Measurements from ENCODE around the gene PRKCE.
"Not testable (repeated sequence)": the region's sequence is repeated elsewhere in the genome, so short reads cannot be mapped to it uniquely, and the experiment has no call there.

PRKCE gene

DNA sequence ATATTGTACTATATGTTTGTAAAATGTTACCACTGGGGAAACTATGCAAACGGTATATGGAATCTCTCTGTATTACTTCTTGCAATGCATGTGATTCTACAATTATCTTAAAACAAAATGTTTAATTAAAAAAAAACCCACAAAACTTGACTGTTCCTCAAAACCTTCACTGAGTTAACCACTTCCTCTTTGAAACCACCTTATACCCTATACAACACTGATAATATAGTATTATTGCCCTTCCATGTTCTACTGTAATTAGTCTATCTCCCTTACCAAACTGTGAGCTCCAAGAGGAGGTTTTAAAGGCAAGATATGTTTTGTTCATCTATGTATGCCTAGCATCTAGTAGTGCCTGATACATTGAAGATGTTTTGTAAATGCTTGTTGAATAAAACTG, 572.0 kb downstream of the PRKCE start:
- not testable (repeated sequence) for DNase-seq

DNA sequence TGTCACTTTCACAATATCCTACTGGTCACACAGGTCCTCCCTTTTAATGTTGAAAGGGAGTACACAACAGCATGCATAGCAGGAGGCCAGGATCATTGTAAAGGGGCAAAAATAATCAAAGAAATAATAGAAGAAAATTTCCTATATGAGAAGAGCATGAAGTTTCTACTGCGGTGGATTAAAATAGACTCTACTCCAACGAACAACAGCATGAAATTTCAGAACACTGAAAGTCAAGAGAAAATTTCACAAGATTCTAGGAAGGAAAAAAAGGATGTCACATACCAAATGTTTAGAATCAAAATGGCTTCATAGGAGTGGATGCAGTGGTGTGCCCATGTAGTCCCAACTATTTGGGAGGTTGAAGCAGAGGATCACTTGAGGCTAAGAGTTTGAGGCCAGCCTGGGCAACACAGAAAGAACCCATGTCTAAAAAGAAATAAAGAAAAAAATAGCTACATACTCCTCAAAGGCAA, 573.7 kb downstream of the PRKCE start:
- DNase-seq, result no peak

DNA sequence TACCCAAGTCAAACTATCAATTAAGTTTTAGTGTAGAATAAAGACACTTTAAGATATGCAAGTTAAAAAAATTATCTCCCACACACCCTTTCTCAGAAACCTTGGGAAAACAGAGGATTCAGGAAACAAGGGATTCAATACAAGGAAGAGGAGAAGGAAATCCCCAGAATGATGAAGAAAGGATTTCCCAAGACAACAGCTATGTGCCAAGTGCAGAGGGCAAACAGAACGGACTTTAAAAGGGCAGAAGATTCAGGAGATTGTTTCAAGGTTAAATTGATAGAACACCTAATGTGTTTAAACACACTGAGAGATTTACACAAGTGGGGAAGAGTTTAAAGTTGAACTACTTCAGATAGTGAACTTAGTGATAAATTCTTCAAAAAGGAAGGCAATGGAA, 574.3 kb downstream of the PRKCE start:
- DNase-seq, result no peak

DNA sequence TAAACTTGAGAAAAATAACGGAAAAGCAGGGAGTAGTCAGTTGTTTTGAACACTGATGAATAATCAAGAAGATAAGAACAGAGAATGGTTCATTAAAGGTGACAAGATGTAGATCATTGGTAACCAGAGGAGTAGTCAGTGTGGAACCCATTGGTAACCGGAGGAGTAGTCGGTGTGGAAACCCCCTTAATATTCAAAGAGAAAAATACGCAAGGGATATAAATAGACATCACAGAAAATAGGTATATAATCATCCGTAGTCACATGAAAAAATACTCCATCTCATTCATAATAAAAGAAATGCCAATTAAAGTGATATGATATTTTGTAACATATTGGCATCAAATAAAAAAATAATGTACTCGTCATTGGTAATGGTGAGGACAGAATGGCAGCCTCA, 575.1 kb downstream of the PRKCE start:
- no peak for DNase-seq

DNA sequence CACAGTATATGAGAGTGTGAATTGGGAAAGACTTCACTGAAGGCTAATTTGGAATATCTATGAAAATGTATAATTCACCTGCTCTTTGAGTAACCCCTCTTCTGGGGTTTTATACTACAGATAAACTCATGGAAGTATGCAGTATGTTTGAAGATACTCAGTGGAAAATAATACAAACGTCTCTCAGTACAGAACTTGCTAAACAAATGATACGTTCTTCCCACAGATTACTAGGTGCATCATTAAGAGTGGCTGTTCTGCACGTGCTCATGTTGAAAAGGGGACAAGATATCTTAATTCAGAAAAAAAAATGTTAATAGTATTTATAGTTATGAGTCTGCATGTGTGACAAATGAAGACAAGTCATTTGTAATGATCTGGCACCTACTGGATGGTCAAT, 575.5 kb downstream of the PRKCE start:
- DNase-seq, result no peak

DNA sequence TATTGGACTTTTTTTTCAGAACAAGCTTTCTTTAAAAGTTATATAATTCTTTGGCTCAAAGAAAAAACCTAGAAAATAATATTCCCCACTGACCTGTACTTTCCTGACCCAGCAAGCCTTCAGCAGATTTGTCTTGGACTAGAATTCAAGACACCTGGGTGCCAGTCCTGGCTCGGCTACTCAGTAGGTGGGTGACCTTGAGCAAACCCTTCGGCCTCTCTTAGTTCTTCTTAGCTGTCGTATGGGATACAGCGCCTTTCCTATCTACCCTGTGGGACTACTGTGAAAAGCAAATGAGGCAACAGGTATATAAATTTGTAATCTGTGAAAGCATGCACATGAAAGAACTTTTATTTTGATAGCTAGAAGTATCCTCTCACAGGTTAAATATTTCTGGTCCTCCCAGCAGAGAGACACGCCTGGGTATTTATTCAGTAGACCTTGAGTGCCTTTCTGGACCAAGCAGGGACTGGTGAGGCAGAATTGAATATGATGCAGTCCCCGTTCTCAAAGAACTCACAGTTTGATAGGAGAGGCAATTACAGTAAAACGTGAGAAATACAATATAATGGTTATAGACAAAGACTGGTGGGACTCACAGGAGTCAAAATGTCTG, 576.3 kb downstream of the PRKCE start:
- DNase-seq, result no peak

DNA sequence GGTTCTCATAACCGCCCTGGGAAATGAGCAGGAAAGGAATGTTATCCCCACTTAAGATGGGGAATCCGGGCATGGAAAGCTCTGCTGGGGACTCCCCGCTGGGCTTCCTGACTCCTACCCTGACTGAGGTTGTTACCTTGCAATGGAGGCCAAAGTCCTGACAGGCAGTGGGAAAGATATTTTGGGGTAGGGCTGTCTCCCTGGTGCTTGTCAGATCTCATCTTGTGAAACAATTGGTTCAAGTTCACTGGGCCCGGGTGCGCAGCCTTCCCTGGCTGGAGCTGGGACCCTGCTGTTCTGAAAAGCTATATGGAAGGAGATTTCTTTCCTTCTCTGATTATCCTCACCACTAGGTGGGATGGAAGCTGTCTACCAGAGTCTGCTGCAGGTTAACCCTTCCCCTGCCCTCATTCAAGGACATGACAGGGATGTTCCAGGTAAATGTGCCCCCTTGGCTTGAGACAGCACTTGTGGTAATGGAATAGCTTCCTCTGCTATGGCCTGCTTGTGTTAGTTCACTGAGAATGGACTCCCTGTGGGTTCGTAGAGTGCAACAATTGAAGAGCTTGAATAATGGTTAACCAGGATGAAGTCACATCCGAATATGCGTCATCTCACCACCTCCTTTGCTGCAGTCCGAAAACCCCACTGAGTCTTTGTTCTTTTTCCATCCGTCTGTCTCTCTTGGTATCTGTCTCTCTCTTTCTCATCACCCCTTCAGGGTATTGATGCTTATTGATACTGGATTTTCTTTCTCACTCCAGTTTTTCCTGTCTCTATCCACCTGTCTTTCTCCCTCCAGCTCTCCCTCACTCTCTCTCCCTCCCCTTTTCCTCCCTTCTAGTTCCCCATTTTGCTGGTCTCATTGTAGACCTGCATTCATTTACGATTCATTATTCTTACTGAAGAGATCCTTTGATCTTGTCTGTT, 577.9 kb downstream of the PRKCE start:
- no peak for DNase-seq

DNA sequence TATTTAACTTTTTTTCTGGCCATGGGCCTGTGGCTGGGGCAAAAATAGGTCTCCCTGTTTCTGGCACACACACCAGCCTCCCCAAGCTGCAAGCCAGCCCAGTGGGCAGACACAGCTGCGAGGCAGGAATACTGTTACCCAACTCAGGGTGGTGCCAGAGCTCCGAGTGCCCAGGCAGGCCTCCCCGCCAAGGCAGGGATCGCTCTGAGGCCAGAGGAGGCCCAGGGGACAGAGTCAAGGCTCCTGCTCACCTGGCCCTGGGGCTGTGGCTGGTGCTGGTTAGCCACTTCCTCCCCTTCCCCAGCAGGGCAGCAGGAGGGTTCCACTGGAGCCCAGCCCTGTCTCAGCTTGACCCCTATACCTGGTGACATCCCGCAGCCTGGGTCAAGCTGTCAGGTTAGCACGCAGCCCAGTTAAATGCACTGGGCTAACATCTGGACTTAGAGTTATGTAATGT, 578.7 kb downstream of the PRKCE start:
- DNase-seq, result no peak

DNA sequence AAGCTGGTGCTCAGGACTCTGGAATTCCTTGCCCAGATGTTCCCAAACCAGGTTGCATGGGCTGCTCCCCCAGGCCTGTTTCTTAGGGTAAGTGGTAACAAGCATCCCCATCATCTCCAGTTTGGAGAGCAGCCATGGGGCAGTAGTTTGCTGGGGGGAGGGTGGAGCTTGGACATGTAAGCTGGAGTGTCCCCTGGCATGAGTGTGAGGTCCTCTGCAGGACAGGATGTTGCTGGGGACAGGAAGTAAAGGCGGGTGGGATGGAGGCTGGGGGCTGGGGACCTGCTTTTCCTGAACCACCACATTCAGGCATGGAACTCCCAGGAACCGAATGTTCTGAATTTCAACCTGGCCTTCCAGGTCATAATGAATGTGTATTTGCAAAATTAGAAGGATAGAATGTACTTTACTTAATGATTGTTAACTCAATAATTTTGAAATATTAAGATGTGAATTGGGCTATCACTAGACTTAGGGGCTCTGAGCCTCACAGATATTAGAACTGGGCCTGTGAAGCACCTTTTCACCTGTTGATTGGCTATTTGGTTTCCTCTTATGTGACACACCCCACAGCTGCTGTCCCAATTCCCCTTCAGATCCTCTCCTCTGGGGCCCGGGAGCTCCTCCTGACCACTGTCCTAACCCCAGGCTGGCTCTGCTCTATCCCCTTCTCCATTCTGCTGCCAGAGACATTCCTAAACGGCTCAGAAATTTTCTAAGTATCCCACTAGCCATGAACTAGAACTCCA, 579.4 kb downstream of the PRKCE start:
- DNase-seq, result no peak

DNA sequence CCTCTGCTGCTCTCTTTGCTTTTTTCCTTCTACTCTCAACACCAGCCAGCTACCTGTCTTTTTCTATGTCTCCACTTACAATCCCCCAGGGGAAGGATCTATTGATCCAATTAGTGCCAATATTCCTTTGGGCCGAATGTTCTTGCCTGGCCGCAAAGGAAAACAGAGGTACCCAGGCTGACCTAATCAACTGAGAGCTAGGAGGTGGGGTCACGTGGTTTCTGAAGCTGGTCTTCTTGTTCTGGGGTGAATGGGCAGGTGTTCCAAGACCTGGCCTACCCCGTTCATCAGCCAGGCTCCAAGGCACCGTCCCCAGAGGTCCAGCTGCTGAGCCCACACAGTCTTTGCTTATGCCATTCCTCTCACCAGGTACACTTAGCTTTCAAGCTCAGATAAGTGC, 580.2 kb downstream of the PRKCE start:
- DNase-seq, result no peak

DNA sequence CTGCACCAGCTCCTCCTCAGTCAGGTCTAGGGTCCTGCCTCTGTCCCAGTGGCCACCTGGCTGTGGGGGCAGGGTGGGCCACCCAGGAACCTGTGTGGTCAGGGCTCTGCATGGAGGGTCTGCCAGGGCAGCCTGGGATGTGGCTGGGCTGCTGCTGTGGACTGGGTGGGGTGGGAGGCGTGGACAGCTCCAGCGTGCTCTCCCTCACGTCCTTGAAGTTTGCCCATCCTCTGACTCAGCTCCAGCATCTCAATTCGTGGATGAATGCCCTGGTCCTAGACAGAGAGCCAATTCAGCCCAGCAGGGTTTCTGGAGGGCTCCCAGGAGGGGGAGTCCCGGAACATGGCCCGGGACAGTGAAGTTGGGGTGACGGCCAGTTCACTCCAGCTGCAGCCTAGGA, 581.4 kb downstream of the PRKCE start:
- DNase-seq, result no peak

DNA sequence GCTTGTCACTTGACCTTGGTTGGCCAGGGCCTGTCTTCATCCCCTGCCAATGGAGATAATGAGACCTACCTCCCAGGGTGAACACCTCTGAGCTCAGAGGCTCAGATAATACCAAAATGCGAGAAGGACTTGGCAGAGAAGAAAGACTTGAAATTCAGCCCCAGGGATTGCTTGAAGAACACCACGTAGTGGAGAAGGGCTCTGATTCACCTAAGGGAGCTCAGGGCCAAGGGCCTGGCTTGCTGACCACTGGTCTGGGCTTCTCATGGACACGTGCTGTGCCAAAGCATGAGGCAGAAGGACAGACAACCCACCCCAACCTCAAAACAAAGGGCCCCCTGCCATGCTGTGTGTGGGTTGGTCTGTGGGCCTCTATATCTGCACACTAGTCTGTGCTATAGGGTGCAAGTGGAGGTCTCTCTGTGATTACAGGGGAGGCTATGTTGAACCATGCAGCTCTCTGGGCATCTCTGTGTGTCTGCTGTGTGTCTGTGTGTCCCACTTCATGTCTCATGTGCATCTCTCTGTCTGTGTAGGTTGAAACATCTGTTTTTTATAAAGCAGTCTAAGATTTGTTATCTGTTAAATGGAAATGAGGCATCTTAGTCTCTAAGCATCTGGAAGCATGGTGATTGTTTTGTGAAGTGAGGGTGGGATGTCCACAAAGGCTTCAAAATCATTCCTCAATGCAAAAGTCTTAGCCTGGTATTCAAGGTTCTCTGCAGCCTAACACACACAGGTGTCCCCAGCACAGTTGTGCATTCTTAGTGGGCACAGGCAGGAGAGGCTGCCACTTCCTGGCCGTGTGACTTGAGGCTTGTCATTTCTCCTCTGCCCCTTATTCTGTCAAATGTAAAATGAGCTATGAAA, 584.8 kb downstream of the PRKCE start:
- no peak for DNase-seq

DNA sequence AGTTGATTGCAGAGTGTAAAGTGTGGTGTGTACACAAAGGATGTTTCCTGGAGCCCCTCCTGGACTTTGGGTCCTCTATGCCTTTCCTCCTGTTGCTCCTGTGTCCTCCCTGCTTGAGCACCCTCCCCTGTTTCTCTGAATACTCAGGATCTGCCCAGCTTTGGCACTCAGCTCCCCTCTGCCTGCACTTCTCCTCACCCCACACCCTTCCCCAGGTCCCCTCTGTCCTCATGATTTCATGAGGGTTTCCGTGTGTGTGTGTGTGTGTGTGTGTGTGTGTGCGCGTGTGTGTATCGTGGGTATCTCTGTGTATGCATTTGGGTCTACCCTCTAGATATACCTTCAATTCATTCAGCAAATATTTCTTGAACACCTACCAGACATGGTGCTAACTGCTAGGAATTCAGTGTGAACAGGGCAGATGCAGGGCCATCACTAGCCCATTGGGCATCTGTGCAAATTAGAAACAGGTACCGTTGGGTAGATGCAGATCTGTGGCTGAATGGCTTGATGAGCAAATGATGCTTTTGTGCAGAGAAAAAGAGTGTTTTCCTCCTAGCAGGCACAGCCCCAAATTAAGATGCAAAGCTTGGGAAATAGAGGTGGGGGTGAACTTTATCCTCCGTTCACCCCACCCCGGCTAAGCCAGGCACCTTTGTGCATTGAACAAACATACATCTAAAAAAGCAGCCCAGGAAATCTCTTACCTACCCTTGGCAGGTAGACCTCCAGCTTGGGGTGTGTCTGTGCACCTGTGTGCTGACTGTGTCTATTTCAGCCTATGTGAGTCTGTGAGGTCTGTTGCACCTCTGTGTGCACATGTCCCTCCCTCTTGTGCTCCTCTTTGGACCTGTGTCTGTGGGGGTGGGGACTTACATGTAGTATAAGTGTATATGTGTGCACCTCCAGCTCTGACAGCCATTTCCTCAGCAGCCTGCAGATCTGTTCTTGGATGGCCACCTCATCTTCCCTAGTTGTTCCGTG, 585.7 kb downstream of the PRKCE start:
- no peak for DNase-seq

Measured in activated CD8-positive, alpha-beta memory T cell treated with anti-CD3 and anti-CD28 coated beads, Interleukin-2, amount 50 U/mL, for 48 hours (primary cell).